GM21529 (cell line): Measurements from ENCODE around the gene HOXB6.

Experiments used
- ATAC-seq: cut with Tn5 transposase; IDR thresholded peaks from one replicate; pipeline ENCODE4 v1.9.1; 2021; ENCODE audit not compliant: unreplicated experiment

HOXB6 gene

DNA sequence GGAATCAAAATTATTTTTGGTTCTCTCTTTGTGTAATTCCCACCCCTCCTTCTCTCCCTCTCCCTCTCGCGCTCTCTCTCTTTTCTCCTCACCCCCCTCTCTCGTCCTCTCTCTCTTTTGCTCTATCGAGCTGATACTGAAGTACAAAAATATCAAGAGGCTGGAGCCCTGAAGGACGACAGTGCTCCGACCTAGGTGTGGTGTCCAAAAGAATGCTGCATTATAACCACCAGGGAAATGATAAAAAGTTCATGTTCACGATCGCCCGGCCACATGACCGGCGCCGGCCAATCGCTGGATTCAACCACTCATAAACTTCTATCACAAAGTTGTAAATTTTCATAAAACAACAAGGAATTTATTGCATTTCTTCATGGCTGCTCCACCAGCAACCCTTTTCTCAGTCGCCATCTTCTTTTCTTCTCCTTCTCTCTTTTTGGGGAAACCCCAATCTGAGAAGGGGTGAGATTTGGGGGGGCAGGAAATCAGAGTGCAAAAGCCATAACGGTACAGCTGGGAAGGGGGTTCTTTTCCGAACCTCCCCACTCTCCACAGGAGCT lies at the start of gene HOXB6:
TSS of gene HOXB6 (minus strand) at position 217 of the 560 bp plus-strand sequence. CDS start 6,836 bp downstream, outside the sequence.
- no peak for ATAC-seq

DNA sequence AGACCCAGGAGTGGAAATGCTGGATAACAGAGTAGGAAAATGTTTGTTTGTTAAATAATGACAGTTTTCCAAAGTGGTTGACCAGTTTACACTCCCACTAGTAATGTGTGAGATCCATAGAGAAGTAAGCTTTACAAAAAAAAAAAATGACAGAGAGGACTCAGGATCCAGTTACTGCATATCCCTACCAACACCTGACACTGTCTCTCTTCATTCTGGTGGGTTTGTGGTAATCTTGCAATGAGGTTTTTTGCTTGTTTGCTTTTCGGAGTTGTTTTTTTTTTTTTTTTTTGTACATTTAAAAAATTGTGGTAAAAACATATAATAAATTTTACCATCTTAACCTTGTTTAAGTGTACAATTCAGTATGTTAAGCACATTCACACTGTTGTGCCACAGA lies 45.0 kb upstream of the HOXB6 start:
- ATAC-seq: no peak

DNA sequence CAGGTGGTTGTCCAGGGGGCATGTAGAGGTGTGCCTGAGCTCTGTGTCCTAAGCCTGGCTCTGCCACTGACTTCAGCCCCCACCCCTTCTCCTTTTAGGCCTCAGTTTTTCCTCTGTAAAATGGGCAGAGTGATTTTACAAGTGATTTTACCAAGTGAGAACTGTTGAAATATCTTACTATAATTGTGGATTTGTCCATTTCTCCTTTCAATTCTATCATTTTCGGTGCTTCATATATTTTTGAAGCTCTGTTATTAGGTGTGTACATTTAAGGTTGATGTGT lies 43.1 kb upstream of the HOXB6 start:
- ATAC-seq: no peak

DNA sequence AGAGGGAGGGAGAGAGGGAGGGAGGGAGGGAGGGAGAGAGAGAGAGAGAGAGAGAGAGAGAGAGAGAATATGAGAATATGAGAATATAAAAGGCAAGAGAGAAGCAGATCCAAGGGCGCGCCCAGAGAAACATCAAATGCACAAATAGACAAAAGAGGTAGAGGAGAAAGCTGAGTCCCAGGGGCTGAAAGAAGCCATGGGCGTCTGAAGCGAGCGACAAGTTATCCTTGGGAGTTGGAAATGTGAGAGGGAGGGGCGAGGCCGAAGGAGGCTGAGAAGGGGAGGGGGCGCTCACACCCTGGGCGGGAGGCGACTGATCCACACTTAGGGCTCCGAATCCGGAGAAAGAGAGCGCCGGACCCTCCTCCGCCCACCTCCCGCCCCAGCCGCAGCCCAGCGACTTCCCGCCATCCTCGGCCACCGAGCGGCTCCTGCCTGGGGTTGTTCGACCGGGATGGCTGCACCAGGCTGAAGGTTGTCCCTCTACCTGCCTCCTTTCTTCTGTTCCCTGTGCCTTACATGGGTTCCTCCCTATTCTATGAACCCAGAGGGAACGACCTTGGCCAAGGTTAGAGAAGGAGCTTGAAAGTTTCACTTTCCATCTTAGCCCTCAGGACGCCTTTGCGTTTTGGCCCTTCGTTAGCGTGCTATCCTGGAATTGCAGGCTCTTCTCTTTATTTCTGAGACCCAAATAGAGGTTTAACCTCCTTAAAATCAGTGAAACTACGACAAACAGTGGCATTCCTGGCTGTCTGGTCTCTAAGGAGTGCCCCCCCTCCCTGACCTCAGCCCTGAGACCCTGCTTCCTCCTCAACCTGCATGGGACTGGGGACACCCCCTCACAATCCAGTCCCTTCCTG lies 42.5 kb upstream of the HOXB6 start:
- ATAC-seq: no peak

DNA sequence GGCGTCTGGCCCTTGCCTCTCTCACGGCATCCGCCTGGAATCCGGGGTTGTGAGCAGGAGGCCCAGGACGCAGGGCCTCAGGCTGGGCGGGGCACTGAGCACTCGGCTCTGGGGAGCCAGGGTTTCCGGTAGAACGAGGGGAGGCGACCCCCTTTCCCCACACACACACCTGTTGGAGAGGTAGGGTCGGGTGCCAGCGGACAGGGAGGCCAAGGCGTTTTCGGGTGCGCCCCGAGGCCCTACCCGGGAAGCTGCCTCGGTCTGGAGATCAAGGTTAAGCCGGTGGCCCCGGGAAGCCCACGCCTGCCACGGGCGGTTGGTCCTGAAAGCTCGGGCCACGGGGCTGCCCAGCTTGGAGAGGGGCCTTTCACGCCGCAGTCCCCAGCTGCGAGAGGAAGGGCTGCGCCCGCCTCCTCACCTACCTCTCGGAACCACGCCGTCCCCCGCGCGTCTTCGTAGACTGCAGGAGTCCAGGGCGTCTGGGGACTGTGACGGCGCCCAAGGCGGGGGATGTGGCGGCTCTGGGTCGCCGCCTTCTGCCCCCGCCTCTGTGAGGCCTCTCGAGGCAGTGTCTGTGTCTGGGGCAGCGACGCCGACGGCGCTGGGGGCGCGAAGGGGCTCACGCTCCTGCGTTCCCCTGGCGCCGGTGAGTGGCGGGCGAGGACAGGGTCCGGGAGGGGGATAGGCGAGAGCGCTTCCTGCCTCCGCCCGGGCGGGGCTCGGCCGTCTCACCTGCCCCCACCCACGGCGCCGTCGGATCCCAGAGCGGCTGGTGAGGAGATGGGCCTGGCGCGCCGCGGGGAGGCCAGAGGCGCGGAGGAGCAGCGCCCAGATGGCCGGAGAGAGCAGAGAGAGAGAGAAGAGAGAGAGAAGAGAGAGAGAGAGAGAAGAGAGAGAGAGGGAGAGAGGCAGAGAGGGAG lies 41.7 kb upstream of the HOXB6 start:
- ATAC-seq: no peak

DNA sequence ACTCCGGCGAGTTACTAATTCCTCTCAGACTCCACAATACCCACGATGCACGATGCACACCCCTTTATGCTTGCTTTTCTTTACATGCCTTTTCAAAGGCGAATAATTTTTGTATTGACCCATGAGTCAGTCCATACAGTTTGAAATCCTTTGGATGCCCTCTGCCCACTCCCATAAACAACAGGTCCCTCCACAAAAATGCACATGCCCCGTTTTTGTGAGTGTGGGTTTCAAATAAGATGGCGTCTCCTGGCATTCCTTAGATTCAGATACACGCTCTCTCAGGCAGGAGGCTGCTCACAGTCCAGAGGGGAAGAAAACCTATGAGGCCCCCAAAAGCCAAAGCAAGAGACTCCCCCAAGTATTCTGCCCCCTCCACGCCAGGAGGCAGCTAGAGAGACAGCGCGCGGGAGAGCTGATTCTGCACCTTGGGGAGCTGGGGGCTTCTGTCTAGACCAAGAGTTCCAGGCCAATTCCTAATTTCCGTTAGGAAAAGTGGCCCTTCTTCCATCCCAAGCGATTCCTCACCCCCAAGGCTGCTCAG lies 40.9 kb upstream of the HOXB6 start:
- no peak for ATAC-seq

DNA sequence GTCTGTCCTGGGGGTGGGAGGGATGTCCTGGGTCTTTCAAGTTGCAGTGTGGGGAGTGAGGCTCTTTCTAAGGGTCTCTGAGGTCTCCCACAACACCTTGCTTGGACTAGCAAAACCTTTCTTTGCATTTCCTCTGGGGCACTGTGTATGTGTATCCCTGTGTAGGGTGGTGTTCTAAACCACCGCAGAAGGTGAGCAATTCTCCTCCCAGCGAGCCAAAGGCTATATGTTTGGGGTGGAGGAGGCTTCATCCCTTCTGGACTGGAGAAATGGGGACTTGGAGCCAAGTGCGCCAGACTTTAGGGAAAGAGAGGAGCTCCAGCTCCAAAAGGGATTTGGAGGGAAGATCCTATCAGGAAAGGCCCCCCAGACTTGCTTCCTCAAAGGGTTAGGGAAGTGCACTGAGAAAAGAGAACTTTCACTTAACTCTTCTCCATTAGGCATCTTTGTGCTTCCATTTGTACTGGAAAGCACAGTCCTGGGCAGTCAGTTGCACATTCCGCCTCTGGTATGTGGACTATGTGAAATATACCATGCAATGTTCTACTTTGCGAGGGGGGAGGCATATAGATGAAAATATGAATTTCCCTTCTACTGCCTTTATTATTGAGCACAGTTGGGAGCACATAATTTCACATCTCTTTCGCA lies 40.2 kb upstream of the HOXB6 start:
- ATAC-seq: no peak

DNA sequence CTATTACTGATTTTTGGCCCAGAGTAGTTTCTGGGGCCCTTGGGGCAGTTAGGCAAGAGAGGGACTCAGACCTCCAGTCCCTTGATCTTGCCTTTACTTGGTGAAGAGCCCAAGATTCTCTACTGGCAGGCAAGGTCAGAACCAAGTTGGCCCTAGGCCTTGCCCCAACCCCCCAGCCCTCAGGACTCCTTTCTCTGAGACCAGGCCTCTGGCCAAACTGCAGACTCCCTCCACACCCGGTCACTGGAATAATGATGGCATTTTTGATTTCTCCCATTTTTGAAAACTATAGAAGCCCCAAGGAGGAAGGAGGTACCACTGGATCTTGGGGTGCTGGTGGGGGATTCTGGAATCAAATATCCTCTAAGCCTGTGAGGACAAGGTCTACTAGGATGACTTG lies 39.4 kb upstream of the HOXB6 start:
- ATAC-seq: no peak

DNA sequence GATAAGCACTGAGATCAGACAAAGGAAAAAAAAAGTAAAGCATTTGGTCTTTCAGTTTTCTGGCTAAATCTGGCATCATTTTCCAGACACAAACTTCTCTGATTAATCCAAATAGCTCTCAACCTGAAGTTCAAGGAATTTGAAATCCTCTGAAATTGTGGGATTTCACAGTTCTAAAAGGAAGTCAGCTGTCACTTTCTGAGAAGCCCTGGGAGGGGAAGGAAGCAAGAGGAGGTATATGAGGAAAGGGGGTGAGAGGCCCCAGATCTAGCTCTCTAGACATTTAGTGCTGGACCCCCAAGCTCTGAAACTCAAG lies 38.9 kb upstream of the HOXB6 start:
- ATAC-seq: no peak

DNA sequence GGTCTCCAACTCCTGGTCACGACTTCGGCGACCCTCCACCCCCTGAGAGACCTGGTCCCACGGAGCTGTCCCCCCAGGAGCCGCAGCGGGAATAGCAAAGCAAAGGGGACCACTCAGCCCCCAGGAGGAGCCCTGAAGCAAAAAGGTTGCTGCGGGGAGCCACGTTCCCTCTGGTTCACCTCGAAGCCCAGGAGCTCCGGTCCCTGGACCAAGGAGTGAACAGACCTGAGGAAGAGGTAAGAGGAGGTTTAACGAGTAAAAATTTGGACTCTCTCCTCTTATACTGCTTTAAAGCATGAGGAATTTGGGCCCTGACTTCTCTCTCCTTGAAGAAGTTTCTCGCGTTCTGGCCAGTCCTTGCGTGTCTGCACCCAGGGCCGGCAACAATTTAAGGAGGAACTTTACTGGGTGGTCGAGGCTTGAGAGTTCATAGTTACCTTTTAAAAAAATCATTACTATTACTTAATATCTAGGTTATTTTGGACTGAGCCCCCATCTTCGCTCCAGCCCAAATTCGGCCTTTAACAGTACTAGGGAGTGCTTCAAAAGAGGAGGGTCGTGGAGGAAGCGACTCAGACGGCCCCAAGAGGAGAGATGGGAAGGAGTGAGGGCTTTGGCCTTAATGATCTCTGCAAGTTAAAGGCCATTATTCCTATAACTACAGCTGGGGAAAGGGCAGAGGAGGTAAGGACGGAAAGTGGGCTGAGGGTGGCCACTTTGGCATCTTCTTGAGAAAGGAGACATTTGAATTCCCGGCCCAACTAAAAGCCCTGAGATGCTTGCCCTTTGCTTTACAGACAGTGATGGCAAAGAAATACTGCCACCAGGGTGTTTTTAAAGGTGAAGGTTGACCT lies 38.3 kb upstream of the HOXB6 start:
- ATAC-seq: no peak

DNA sequence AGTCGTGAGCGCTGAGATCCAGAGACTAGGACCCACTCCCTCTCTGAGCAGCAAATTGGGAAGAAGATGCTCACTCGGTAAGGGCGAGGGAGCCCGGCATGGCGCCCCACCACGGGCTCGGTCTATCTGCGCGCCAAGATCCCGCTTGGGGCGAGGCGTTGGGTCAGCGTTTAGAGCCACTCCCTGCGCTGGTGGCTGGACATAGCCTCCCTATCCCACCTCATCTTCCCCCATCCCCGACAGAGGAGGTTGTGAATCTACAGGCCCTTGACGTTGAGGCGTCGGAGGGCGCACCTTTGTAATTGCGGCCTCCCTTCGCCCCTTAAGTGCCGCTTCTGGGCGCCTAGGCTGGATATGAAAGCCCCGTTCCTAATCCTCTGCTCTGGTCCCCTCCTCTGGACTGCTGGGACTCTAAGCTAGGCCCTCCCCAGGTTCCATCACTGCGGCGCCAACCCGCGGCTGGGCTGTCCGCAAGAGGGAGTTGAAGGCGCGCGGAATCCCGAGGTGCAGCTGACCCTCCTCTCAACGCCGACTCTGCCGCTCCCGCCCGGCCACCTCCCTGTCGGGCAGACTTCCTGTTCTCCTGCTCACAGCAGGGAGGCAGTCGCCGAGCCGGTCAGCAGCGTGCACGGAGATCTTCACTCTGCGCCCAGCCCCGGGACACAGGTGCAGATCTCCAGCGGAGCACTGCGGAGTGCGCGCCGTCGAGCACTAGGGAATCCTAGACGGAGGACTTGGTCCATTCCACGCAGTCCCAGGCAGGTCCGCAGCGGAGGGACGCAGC lies 37.5 kb upstream of the HOXB6 start:
- no peak for ATAC-seq

DNA sequence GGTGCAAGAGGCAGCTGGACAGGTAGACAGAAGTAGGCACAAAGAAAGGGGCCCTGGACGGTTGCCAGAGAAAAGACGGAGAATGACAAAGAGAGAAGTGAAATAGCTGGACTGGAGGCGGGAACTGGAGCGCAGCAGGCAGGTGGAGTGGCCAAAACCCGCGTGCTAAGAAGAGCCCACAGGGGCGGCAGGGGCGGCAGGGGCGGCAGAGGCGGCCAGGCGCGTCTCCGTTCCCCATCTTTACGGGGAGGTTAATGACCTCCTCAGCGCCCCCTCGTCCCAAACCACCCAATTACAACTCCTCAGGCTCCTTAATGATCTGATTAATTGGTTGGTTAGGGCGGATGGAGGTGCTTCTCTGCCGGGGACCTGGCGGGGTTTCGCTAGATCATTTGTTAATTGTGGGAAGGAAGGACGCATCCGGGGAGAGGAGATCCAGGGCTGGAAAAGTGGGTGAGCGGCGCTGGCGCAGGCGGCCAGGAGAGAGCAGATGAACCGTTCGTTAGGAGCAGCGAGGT lies 36.8 kb upstream of the HOXB6 start:
- ATAC-seq: no peak

DNA sequence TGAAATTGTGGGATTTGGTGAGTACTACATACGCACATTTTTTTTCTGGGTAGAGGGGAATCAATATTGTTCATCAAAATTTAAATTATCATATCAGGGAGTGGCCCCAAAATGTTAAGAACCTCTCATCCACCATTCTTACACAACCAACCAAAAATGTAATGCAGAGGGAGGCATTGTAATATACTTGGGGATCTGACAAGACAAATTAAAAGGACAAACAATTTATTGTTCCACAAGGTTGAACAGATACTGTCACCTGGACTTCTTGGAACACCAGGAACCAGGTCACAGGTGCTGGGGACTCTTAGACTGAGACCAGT lies 36.0 kb upstream of the HOXB6 start:
- ATAC-seq: no peak

DNA sequence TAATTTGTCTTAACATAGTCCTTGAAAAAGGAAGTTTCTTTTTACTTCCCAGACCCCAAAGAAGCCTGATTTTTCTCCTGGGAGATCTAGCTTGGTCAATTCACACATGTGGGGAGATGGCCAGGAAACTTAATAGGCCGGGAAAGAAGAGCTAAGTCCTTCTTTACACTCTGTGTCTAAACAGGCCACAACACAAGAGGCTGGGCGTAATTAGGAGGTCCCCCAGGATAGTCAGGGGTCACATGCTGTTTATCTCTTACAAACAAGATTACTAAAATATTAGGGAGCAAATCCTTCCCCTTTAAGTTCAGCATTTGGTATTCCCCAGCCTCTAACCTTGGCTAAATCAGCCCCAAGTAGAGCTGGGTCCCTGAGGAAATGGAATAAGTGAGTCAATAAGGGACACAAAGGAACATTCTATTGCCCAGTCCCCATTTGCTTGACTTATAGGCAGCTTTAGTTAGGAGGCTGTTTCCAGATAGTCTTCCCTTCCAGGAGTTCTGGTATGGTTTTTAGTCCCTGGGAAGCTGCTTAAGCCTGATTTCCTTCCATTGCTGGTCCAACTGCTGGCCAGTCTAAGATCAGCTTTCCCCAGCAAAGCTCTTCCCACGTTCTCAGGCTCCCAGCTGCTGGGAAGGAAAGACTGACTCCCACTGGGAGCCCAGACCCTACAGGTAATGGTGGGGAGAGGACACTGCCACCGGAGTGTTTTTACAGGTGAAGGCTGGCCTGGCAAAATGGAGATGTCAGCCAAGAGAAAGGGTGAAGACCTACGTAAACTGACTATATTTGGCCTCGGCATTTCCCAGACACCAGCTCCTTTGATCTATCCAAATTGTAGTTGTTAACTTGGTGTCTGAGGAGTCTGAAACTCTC lies 35.4 kb upstream of the HOXB6 start:
- no peak for ATAC-seq

DNA sequence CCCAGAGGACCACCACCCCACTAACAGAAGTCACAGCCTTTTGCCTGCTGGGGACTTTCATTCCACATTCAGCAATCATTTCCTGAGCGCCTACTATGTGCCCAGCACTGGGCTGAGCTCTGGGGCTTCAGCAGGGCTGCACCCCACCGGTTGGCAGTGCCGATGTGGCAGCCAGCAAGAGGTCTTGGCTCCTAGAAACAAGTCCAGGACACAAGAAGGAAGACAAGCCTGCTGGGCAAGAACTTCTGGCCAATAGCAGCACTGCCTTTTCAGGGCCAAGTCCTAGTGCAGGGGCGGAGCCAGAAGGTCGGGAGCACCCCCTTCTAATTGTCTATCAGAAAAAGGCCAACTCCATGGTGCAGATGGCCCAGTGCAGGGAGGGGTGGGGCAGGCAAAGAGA lies 34.4 kb upstream of the HOXB6 start:
- no peak for ATAC-seq

DNA sequence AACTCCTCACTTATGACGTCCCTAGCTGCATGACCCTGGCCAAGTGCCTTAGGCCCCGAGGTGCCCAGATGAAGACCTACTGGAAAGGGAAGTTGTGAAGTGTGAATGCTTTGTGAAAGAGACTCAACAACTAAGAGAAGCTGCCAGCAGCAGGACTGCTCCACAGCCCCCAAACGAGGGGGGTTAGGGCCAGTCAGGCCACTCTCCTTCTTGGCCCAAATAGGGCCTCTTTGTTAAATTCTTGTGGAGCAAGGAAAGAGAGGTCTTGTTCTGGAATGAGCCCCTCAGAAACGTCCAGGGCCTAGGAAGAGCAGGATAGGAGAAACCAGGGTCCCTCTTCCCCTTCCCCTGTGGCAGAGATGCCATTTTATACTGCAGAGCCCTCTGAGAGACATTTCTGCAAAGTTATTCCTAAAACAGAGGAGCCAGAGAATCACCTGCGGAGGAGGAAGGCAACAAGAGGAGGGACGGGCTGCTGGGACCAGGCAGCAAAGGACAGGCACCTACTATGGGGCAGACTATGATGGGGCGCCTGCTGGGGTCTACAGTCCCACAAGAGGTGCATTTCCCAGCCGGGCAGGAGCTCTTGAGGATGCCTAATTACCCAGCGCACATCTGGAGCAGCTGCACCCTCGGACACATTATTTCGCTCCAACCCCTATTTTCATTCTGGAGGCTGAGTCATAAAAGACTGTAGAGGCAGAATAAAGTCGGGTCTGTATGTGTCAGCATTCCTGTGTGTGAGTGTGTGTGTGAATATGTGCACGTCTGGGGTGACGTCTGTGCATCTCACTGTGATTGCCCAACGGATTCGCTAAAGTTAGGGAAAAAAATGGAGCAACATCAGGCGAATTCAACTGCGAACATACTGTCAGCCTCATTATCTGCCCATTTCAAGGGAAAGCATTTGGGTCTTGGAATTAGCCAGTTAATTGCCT lies 32.8 kb upstream of the HOXB6 start:
- ATAC-seq: no peak

DNA sequence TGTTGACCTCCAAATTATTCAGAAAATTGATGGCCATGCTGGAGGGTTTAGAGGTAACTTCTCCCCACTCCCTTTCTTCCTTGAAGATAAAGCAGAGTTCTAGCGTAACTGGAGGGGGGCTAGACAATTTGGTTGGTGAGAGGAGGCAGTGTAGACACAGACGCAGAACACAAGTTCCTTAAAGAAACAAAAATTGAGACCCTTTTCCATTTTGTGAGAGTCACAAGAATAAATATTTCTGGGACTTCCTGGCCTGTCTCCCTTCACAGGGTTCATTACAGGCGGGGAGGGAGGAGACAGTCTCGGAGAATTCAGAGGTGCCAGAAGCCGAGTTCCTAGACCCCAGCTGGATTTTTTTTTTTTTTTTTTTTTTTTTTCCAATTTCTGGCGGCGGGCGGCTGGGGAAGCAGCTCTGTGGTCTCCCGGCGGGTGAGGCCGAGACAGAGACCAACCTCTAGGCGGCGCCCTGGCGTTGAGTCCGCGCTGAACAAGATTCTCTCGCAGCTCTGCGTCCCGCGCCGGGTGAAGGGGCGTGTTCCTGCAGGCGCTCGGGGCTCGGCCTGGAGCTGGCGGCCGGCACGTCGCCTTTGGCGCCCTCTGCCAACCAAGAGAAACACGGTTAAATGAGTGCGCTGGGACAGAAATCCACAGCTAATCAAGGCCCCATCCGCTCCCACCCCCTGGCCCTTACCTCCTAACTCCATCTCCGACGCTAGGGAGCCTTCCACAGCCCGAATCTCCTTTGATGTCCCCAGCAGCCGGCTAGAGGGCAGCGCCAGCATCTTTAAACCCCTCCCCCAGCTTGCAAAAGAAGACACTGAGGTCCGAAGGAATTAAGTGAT lies 31.6 kb upstream of the HOXB6 start:
- no peak for ATAC-seq
